HepG2 (cell line): ENCODE data around the gene NPIPB6. TPM values are rescaled to one million over a fixed set of nuclear protein-coding genes. Genes with fewer than 3 reads are reported as not detected.
A peak's percentile ranks its signal among the peaks of the same experiment; 100 is the strongest.

ENCODE experiments used
- ATAC-seq: fragments of 200-7000 bp; cut with Tn5 transposase; 3 replicates; pipeline ENCODE4 v1.9.1; 2020; ENCODE audit warnings: mild to moderate bottlenecking, moderate library complexity
- BruUV-seq: library from RNA; stranded (reverse); fragments of 400-500 nt; replicated peaks from 2 replicates; lab custom pipeline; 2021; lab: Mats Ljungman, UMichigan
- CTCF ChIA-PET: fragments of 300-600 bp; formaldehyde crosslinking; extraction: SDS; loops from one replicate; lab custom pipeline; 2021; ENCODE audit warnings: low total read pairs, inconsistent platforms, low intra/inter-chr PET ratio; lab: Yijun Ruan, JAX
- POLR2A ChIA-PET: fragments of 350-600 bp; sonication (Branson Sonifier 250); formaldehyde crosslinking; loops from one replicate; lab custom pipeline; 2020; ENCODE audit warnings: antibody characterized with exemption, inconsistent platforms; lab: Yijun Ruan, JAX
- DNase-seq: peaks from one replicate; pipeline ENCODE4 v3.0.0-alpha.2; 2015; ENCODE audit warnings: low spot score
- FAIRE-seq: peaks from 3 replicates; lab custom pipeline; 2011; peaks lifted over from hg19 to GRCh38; lab: Jason Lieb, UNC
- H2AFZ ChIP-seq: one replicate; pipeline ENCODE4 v1.6.1; 2011; ENCODE audit warnings: low read length, inconsistent platforms
- H3K27ac ChIP-seq: fragments of 300-600 bp; 3 replicates; pipeline ENCODE4 v1.8.0; 2011; ENCODE audit warnings: mixed run types, mild to moderate bottlenecking, mixed read lengths, low read length, inconsistent platforms; ENCODE audit not compliant: insufficient read depth; ENCODE audit errors: extremely low read length
- H3K27me3 ChIP-seq, 2 experiments: fragments of 200-600 bp in 1 of 2; 2 replicates in 1 of 2; 3 replicates in 1 of 2; pipeline versions ENCODE4 v1.6.0 to v1.8.0; 2011; ENCODE audit warnings: low read length in 2 of 2, mild to moderate bottlenecking in 2 of 2, moderate library complexity in 2 of 2, inconsistent platforms in 1 of 2; ENCODE audit not compliant: insufficient read depth in 2 of 2, control insufficient read depth in 1 of 2
- H3K36me3 ChIP-seq, 2 experiments: fragments of 200-600 bp in 1 of 2; replicated peaks in 1 of 2; 2 replicates in 1 of 2; 3 replicates in 1 of 2; pipeline versions ENCODE4 v1.5.1 to v1.8.0; 2011; ENCODE audit warnings: low read length in 2 of 2, inconsistent platforms in 1 of 2; ENCODE audit not compliant: insufficient read depth in 2 of 2, control insufficient read depth in 1 of 2
- H3K4me1 ChIP-seq: 2 replicates; pipeline ENCODE4 v1.5.1; 2012; ENCODE audit warnings: low read length, inconsistent platforms; ENCODE audit not compliant: insufficient read depth
- H3K4me2 ChIP-seq: 2 replicates; pipeline ENCODE4 v1.6.0; 2011; ENCODE audit warnings: low read depth, low read length, inconsistent platforms
- H3K4me3 ChIP-seq, 3 experiments: fragments of 200-600 bp in 1 of 3; sonication (generic), shearing (Covaris generic) in 1 of 3; replicated peaks in 1 of 3; 2 replicates each; pipeline ENCODE4 v1.5.1; 2011 to 2016; ENCODE audit warnings: low read length in 3 of 3, inconsistent platforms in 2 of 3, low read depth in 2 of 3, mild to moderate bottlenecking in 2 of 3, control low read depth in 1 of 3, mixed read lengths in 1 of 3; ENCODE audit not compliant: insufficient read depth in 1 of 3
- H3K79me2 ChIP-seq: one replicate; pipeline ENCODE4 v1.6.1; 2011; ENCODE audit warnings: low read length, inconsistent platforms; ENCODE audit not compliant: insufficient read depth
- H3K9ac ChIP-seq: 2 replicates; pipeline ENCODE4 v1.6.0; 2011; ENCODE audit warnings: mild to moderate bottlenecking, low read depth, low read length, inconsistent platforms; ENCODE audit not compliant: insufficient read depth
- H3K9me3 ChIP-seq: 2 replicates; pipeline ENCODE4 v1.5.1; 2012; ENCODE audit warnings: mild to moderate bottlenecking, low read length
- H4K20me1 ChIP-seq: 2 replicates; pipeline ENCODE4 v1.6.0; 2011; ENCODE audit warnings: inconsistent platforms, mild to moderate bottlenecking, low read length, moderate library complexity; ENCODE audit not compliant: insufficient read depth
- HOXA9 ChIP-seq: sonication (generic); formaldehyde crosslinking; IDR thresholded peaks from 2 replicates; pipeline ENCODE4 v1.8.1; 2022; ENCODE audit warnings: missing genetic modification reagents, mild to moderate bottlenecking, moderate library complexity, borderline replicate concordance
- KDM2A ChIP-seq: sonication (generic); formaldehyde crosslinking; IDR thresholded peaks from 2 replicates; pipeline ENCODE4 v1.4.0; 2020; ENCODE audit warnings: low read depth, missing genetic modification reagents, borderline replicate concordance
- POGZ ChIP-seq: sonication (generic); formaldehyde crosslinking; IDR thresholded peaks from 2 replicates; pipeline ENCODE4 v1.4.0; 2020; ENCODE audit warnings: mild to moderate bottlenecking, missing genetic modification reagents
- SALL1 ChIP-seq: sonication (generic); formaldehyde crosslinking; IDR thresholded peaks from 2 replicates; pipeline ENCODE4 v1.8.0; 2022; ENCODE audit warnings: mild to moderate bottlenecking, missing genetic modification reagents
- ZFYVE20 ChIP-seq: sonication (generic); formaldehyde crosslinking; IDR thresholded peaks from 2 replicates; pipeline ENCODE4 v1.8.0; 2023; ENCODE audit warnings: low read depth, mild to moderate bottlenecking, moderate library complexity, missing genetic modification reagents, borderline replicate concordance
- ZNF121 ChIP-seq: sonication (generic); formaldehyde crosslinking; IDR thresholded peaks from 2 replicates; pipeline ENCODE4 v1.5.0; 2020; ENCODE audit warnings: mild to moderate bottlenecking, missing genetic modification reagents
- ZNF331 ChIP-seq: sonication (generic); formaldehyde crosslinking; IDR thresholded peaks from 2 replicates; pipeline ENCODE4 v1.4.0; 2020; ENCODE audit warnings: missing genetic modification reagents
- ZNF644 ChIP-seq: IDR thresholded peaks from 2 replicates; pipeline ENCODE4 v1.6.1; 2016; ENCODE audit warnings: low read depth
- WGBS: methylation state at CpG from one replicate; pipeline ENCODE4 v1.1.6; 2017; ENCODE audit warnings: low lambda C conversion rate; 5-methylcytosine and 5-hydroxymethylcytosine counted together
- in situ Hi-C: cut with HindIII; loops from 2 replicates; pipeline ENCODE4 v1.10.0; 2017; ENCODE audit warnings: low pct_unique_long_range_greater_than_20kb; ENCODE audit not compliant: extremely low pct_ligation_motif_present
- intact Hi-C: fragments of 100-400 bp; cut with micrococcal nuclease; formaldehyde crosslinking; loops from one replicate; pipeline ENCODE4 v1.10.0; 2022; ENCODE audit not compliant: unreplicated experiment
- polyA plus RNA-seq, 8 experiments: library from polyadenylated mRNA; depleted of rRNA in 3 of 8; stranded (reverse) in 7 of 8; unstranded in 1 of 8; fragments of >200 nt; fragmentation: Illumina TruSeq in 4 of 8; extraction: Trizol in 4 of 8; gene quantifications; 2 replicates each; pipeline versions ENCODE4 v1.2.1 to v1.2.3, GENCODE V29; 2011 to 2016; ENCODE audit warnings: low read depth in 4 of 8, missing spikeins in 1 of 8, mixed read lengths in 1 of 8; ENCODE audit not compliant: insufficient read depth in 1 of 8
- total RNA-seq, 5 experiments: library from RNA; depleted of rRNA; stranded (reverse); fragments of >200 nt; fragmentation: Illumina TruSeq; extraction: Trizol; gene quantifications; 2 replicates each; pipeline ENCODE4 v1.2.3, GENCODE V29; 2016; ENCODE audit warnings: low read depth in 1 of 5
- TF ChIP-seq, protein P1 (sequence below): sonication (generic); formaldehyde crosslinking; IDR thresholded peaks from 2 replicates; pipeline ENCODE4 v1.8.0; 2022; ENCODE audit warnings: mild to moderate bottlenecking, missing genetic modification reagents; ENCODE audit not compliant: insufficient replicate concordance

The NPIPB6 gene
- total and polyA plus RNA-seq, 2 of the 13 experiments (the other 11 are each of a cell fraction or from before 2014, with no cell fraction given) = 0.25 TPM; not detected in 1

DNA sequence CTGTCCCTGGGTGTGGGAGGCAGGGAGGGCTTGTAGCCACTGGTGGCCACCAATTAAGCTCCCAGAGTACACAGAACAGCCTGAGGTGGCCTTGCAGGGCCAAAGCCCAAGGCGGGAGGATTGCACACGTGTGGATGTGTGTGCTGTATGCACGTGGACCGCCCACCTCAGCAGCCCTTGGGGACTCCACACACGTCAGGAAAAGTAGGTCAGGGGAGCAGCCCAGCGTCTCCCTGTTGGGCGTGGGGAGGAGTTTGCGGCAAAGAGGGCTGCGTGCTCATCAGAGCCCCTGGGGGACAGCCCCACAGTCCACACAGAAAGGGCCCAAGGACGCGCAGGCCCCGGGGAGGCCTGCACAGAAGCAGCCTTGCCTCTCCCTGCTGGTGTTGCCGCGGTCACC lies 51.4 kb downstream of the NPIPB6 start:
- ChIA-PET POLR2A (no interaction called here), CTCF (no interaction called here)
- Histone ChIP-seq H3K36me3 (no peaks in the 10 kb centered on the region), H3K9ac (no peak overlapping the region), H3K27me3 (peaks cover 0 to 33% of the 10 kb centered on the region in 2 experiments; a peak in 3 of 5 replicates), H4K20me1 (0 out of 2 replicates have a peak, but pooled peaks cover 2% of the 10 kb centered on the region), H3K4me1 (peaks cover 6% of the 10 kb centered on the region; the same call in 1 of the 2 replicates), H3K9me3 (no peaks in the 10 kb centered on the region), H3K4me3 (no peak overlapping the region), H3K79me2 (no peaks in the 10 kb centered on the region), H3K4me2 (no peak overlapping the region), H3K27ac (no peak overlapping the region), H2AFZ (no peak overlapping the region)
- ATAC-seq (peak; percentile 32), DNase-seq (no peak), FAIRE-seq (no peak)
- 19% methylated on average over 10 of the region's 14 CpGs for WGBS
- no TSS peak for BruUV-seq
- in situ Hi-C loops = loop anchor here (5.0 to 10.0 kb wide), 2 partner anchors 35 to 57 kb away; no protein-coding TSS in a partner anchor
- TF ChIP-seq SALL1 = 0 out of 2 replicates have a peak, but pooled peaks have one; percentile 19
- TF ChIP-seq ZNF331 (CRISPR knock-in tag) = no peak
- intact Hi-C loops = no loop called here

DNA sequence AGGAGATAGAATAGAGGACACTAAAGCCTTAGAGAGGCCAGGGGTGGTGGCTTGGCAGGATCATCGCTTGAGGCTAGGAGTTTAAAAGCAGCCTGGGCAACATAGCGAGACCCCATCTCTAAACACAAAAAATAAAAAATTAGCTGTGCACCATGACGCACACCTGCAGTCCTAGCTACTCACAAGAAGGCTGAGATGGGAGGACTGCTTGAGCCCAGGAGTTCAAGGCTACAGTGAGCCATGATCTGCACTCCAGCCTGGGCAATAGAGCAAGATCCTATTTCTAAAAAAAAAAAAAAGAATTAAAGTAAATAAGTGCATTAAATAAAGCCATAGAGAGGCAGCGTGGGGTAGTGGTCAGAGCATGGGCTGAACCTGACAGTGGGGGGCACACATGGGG lies 51.9 kb downstream of the NPIPB6 start:
- POLR2A ChIA-PET = no interaction called here
- Histone ChIP-seq H3K4me2 (no peak overlapping the region), H3K79me2 (no peaks in the 10 kb centered on the region), H2AFZ (no peak overlapping the region), H3K4me3 (no peak overlapping the region), H3K4me1 (peaks cover 6% of the 10 kb centered on the region; the same call in 1 of the 2 replicates), H3K27me3 (peaks cover 0 to 37% of the 10 kb centered on the region in 2 experiments; a peak in 3 of 5 replicates), H3K36me3 (no peaks in the 10 kb centered on the region), H3K27ac (no peak overlapping the region), H4K20me1 (0 out of 2 replicates have a peak, but pooled peaks cover 2% of the 10 kb centered on the region), H3K9ac (no peak overlapping the region), H3K9me3 (no peaks in the 10 kb centered on the region)
- ATAC-seq (no peak), FAIRE-seq (no peak), DNase-seq (no peak)
- 33% methylated on average over 4 of the region's 4 CpGs for WGBS
- TF ChIP-seq ZFYVE20 (no peak), HOXA9 (CRISPR knock-in tag) (no peak), POGZ (CRISPR knock-in tag) (no peak), ZNF121 (CRISPR knock-in tag) (peak; percentile 84), ZNF644 (CRISPR knock-in tag) (no peak), KDM2A (no peak)
- TF ChIP-seq, protein P1, sequence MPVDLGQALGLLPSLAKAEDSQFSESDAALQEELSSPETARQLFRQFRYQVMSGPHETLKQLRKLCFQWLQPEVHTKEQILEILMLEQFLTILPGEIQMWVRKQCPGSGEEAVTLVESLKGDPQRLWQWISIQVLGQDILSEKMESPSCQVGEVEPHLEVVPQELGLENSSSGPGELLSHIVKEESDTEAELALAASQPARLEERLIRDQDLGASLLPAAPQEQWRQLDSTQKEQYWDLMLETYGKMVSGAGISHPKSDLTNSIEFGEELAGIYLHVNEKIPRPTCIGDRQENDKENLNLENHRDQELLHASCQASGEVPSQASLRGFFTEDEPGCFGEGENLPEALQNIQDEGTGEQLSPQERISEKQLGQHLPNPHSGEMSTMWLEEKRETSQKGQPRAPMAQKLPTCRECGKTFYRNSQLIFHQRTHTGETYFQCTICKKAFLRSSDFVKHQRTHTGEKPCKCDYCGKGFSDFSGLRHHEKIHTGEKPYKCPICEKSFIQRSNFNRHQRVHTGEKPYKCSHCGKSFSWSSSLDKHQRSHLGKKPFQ (CRISPR knock-in tag) = no peak
- in situ Hi-C loops (loop anchor here (5.0 to 10.0 kb wide), 2 partner anchors 34 to 57 kb away; no protein-coding TSS in a partner anchor), intact Hi-C loops (no loop called here)
- CTCF ChIA-PET = no interaction called here
- no TSS peak for BruUV-seq
